GM19099 (cell line): Measurements from ENCODE around the gene RERE.

ENCODE experiments used
- POLR2A ChIP-seq: IDR thresholded peaks from 3 replicates; pipeline ENCODE4 v1.6.1; 2011; ENCODE audit warnings: low read depth; ENCODE audit not compliant: insufficient read length; ENCODE audit errors: extremely low read depth

RERE gene

GRCh38 chr1:8455700-8456307 lies 361.6 kb downstream of the RERE start:
- no peak for TF ChIP-seq POLR2A

- TF ChIP-seq POLR2A: no peak
These were observed 367.1 kb downstream of the RERE start for GRCh38 chr1:8450312-8450711.

GRCh38 chr1:8448911-8449661 lies 368.4 kb downstream of the RERE start:
- no peak for TF ChIP-seq POLR2A

- no peak for TF ChIP-seq POLR2A
These were observed 369.8 kb downstream of the RERE start for GRCh38 chr1:8447616-8448150.

GRCh38 chr1:8443558-8444194 lies 373.8 kb downstream of the RERE start:
- TF ChIP-seq POLR2A: no peak

DNA sequence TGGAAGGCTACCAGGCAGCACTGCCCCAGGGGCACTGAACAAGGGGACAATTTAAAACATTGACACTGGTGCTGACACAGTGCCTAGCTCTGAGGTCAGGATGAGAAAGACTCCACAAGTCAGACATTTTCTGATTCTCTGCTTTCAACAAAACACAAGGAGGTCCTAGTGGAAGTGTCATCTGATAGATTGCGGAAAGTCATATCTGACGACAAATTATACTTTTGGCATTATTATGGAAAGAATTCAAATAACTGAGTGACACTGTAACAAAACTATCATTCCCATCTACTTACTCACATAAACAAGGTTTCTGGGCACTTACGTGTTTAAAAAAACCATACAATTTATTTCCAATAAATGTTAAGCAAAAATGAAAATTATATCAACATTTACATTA lies 376.0 kb downstream of the RERE start:
- no peak for TF ChIP-seq POLR2A

DNA sequence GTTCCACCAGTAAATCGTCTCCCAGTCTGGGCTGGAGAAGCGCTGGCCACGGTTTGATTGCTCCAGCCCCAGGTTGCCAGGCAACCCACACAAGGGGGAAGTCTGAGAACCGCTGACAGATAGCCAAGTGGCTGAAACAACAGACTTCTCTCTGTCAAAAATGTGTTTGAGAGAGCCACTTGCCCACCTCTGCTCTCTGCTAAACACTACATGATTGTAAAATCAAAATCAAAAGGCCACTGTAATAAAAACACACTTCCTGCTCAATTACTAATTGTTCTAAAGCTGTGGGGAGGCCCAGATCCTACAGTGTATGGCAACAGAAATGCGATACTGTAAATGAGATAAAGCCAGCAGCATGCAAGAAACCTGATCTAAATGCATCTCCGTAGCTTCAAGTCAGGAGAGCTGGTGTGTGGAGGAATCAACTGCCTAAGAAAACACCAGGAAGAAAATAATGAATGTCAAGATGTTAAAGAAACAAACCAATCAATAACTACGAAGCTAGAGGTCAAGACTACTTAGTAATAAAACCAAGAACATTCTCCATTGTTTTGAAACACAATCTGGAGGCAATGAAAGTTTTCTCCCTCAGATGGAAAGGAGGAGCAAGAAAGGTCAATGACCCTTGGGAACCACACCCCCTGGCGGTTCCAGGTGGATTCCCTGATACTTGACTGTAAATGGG lies 378.3 kb downstream of the RERE start:
- no peak for TF ChIP-seq POLR2A

DNA sequence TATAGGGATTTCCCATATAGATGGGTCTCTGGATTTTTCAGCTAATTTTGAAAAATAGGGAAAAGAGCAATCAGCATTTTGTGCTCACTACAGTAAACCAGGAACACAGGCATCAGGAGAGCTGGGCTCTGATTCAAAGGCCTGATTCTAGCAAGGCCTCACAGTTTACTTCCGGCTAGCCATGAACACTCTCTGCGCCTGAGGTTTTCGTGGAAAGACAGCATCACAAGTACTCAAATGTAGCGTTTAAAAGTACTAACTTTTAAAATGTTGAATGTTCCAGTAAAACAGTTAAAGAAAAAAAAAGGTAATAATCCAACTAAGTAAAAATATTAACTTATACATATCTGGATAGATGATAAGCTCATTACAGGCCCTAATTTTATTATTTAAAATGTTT lies 379.0 kb downstream of the RERE start:
- TF ChIP-seq POLR2A: no peak

- TF ChIP-seq POLR2A: no peak
These were observed 380.1 kb downstream of the RERE start for GRCh38 chr1:8437347-8437746.

DNA sequence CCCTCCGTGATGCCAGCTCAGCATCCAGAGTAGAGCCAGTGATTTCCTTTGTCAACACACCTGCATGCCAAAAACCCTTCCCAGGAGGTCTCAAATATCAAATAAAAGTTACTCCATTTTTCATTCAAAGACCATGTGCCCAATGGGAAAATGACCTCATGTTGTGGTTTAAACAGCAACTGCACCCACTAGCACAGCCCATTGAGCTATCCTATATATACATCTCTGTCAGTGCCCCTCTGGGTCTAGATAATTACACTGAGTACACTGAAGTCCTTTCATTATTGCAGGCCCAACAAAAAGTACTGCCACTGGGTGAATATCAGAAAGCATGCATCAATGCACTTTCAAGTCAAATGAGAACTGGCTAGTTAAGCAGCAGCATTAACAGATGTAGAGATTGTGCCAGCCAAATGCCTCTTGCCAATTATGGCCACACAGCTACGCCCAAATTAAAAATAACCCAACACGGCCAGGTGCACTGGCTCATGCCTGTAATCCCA lies 381.8 kb downstream of the RERE start:
- no peak for TF ChIP-seq POLR2A

- TF ChIP-seq POLR2A: no peak
These were observed 383.3 kb downstream of the RERE start for GRCh38 chr1:8434101-8434500.

GRCh38 chr1:8431784-8432183 lies 385.7 kb downstream of the RERE start:
- no peak for TF ChIP-seq POLR2A

GRCh38 chr1:8431019-8431418 lies 386.4 kb downstream of the RERE start:
- no peak for TF ChIP-seq POLR2A

- no peak for TF ChIP-seq POLR2A
These were observed 387.0 kb downstream of the RERE start for GRCh38 chr1:8430476-8430875.

GRCh38 chr1:8429549-8430110 lies 387.8 kb downstream of the RERE start:
- no peak for TF ChIP-seq POLR2A

DNA sequence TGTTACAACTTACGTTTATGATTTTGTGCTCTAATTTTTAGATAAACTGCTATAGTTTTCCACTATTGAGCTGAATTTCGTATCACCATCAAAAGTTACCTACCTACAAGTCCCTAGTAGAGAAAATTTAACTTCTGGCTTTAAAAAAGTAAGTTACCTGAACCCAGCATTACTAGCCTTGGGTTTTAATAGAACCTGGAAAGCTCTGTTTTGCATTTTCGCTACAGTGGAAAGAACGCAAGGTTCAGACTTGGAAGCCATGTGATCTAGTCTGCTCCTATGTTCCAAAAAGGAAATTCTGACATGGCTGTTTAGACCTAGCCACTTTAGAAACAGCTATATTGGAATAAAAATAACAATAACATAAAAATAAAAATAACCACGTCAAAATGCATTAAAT lies 389.0 kb downstream of the RERE start:
- no peak for TF ChIP-seq POLR2A

DNA sequence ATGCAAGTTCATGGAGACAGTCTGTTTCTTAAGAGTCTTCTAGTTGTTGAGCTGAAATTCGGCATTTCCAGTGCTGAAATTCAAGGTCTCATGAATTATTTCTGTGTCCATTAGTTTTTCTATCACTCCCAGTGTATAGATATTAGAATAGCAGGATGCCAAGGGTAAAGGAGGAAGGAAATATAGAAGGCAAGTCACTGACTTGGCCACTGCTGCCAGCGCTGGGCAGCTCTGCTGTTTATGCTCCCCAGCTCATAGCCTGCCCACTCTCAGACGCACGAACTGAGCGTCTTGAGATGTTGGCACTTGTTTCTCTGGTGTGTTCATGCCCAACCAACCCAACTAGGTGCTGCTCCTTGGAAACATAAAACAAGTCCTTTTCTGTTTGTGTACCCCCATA lies 389.5 kb downstream of the RERE start:
- TF ChIP-seq POLR2A: no peak
